ENCODE data around the gene CEMIP2.

- no peak for TF ChIP-seq POLR2A (IDR thresholded peaks at IDR 0.05; ENCODE audit: low read length)
- no peak for TF ChIP-seq GATA1 (IDR thresholded peaks at IDR 0.05; ENCODE audit: low read depth, low read length)
Measured at GRCh38 chr9:71741926-71742648, 26.2 kb downstream of the CEMIP2 start.

Measured in erythroblast (primary cell).